ENCODE data around the gene TMEM50B.

DNA sequence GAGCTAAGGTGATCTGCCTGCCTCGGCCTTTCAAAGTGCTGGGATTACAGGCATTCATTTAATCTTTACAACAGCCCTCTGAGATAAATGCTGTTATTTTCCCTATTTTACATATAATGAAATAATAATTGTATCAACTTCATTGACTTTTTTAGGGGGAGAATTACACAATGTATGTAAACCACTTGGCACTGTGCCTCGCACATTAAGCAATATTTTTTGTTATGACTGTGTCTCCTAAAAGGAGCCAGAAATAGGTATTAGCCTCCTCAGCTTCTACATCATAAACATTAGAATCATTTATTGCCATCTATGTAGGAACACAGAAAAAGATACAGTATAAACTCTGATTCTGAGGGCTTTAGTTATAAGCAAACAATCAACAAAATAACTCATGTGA is 12.8 kb upstream of the TMEM50B start:
- no peak for TF ChIP-seq POLR2A (IDR thresholded peaks at IDR 0.05)
- TF ChIP-seq, protein P1, sequence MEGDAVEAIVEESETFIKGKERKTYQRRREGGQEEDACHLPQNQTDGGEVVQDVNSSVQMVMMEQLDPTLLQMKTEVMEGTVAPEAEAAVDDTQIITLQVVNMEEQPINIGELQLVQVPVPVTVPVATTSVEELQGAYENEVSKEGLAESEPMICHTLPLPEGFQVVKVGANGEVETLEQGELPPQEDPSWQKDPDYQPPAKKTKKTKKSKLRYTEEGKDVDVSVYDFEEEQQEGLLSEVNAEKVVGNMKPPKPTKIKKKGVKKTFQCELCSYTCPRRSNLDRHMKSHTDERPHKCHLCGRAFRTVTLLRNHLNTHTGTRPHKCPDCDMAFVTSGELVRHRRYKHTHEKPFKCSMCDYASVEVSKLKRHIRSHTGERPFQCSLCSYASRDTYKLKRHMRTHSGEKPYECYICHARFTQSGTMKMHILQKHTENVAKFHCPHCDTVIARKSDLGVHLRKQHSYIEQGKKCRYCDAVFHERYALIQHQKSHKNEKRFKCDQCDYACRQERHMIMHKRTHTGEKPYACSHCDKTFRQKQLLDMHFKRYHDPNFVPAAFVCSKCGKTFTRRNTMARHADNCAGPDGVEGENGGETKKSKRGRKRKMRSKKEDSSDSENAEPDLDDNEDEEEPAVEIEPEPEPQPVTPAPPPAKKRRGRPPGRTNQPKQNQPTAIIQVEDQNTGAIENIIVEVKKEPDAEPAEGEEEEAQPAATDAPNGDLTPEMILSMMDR (IDR thresholded peaks at IDR 0.05) = no peak
